HEK293 (cell line): ENCODE measurements around the gene ACAD9.
"Not testable (repeated sequence)": the region's sequence is repeated elsewhere in the genome, so short reads cannot be mapped to it uniquely, and the experiment has no call there.

Experiments used
- CTCF ChIA-PET: fragments of 350-600 bp; formaldehyde crosslinking; extraction: SDS; loops from one replicate; lab custom pipeline; 2021; ENCODE audit warnings: antibody characterized with exemption; lab: Yijun Ruan, JAX
- POLR2A ChIA-PET: fragments of 300-600 bp; formaldehyde crosslinking; extraction: SDS; loops from one replicate; lab custom pipeline; 2020; ENCODE audit warnings: antibody characterized with exemption, inconsistent platforms; lab: Yijun Ruan, JAX
- H3K27ac ChIP-seq: fragments of 200-500 bp; sonication (Bioruptor generic); 2 replicates; pipeline ENCODE4 v1.5.1; 2014; ENCODE audit warnings: low read depth, low read length, control low read depth, inconsistent platforms; ENCODE audit errors: extremely low read depth
- H3K36me3 ChIP-seq, 2 experiments: fragments of 200-500 bp in 1 of 2; sonication (Bioruptor generic) in 1 of 2; 1 replicate in 1 of 2; 2 replicates in 1 of 2; pipeline ENCODE4 v1.5.1; 2014 to 2017; ENCODE audit warnings: inconsistent platforms in 2 of 2, low read length in 2 of 2; ENCODE audit not compliant: control insufficient read depth in 2 of 2, insufficient read depth in 1 of 2
- H3K4me1 ChIP-seq: fragments of 200-500 bp; sonication (Bioruptor generic); 2 replicates; pipeline ENCODE4 v1.5.1; 2014; ENCODE audit warnings: mild to moderate bottlenecking, low read length, inconsistent platforms; ENCODE audit not compliant: control insufficient read depth, insufficient read depth
- H3K4me3 ChIP-seq: 2 replicates; pipeline ENCODE4 v1.5.1; 2011; ENCODE audit warnings: low read depth, mild to moderate bottlenecking, control low read depth, low read length, moderate library complexity
- H3K9me3 ChIP-seq: fragments of 200-500 bp; sonication (Bioruptor generic); 2 replicates; pipeline ENCODE4 v1.5.1; 2014; ENCODE audit warnings: low read depth, low read length, inconsistent platforms; ENCODE audit not compliant: control insufficient read depth, insufficient read depth
- BCL11B ChIP-seq: fragments of 450-650 bp; formaldehyde crosslinking; IDR thresholded peaks from 2 replicates; pipeline ENCODE4 v1.5.1; 2016; ENCODE audit warnings: low read depth, missing biosample characterization, missing genetic modification characterization
- GLIS1 ChIP-seq: fragments of 450-650 bp; formaldehyde crosslinking; IDR thresholded peaks from 2 replicates; pipeline ENCODE4 v1.5.1; 2016; ENCODE audit warnings: missing biosample characterization, missing genetic modification characterization
- IKZF3 ChIP-seq: fragments of 450-650 bp; IDR thresholded peaks from 2 replicates; pipeline ENCODE4 v1.5.0; 2018; ENCODE audit warnings: missing biosample characterization, mild to moderate bottlenecking, missing genetic modification characterization, moderate library complexity
- KLF1 ChIP-seq: fragments of 450-650 bp; formaldehyde crosslinking; IDR thresholded peaks from 2 replicates; pipeline ENCODE4 v1.5.1; 2016; ENCODE audit warnings: missing biosample characterization, missing genetic modification characterization
- MEIS1 ChIP-seq: sonication (generic); formaldehyde crosslinking; IDR thresholded peaks from 2 replicates; pipeline ENCODE4 v1.8.1; 2022; ENCODE audit warnings: missing genetic modification reagents, mild to moderate bottlenecking, borderline replicate concordance
- ZBTB1 ChIP-seq: fragments of 450-650 bp; formaldehyde crosslinking; IDR thresholded peaks from 2 replicates; pipeline ENCODE4 v1.5.1; 2016; ENCODE audit warnings: missing biosample characterization, missing genetic modification characterization
- ZIC2 ChIP-seq: fragments of 450-650 bp; formaldehyde crosslinking; IDR thresholded peaks from 2 replicates; pipeline ENCODE4 v1.5.1; 2016; ENCODE audit warnings: missing biosample characterization, missing genetic modification characterization
- ZNF274 ChIP-seq, 2 experiments: fragments of 200-500 bp in 1 of 2; fragments of 450-650 bp in 1 of 2; sonication (Bioruptor generic) in 1 of 2; formaldehyde crosslinking in 1 of 2; IDR thresholded peaks; 2 replicates each; pipeline versions ENCODE4 v1.5.1 to v1.6.1; 2014 to 2016; ENCODE audit warnings: borderline replicate concordance in 1 of 2, inconsistent platforms in 1 of 2, low read length in 1 of 2, missing biosample characterization in 1 of 2, missing genetic modification characterization in 1 of 2
- ZNF404 ChIP-seq: fragments of 450-650 bp; formaldehyde crosslinking; IDR thresholded peaks from 2 replicates; pipeline ENCODE4 v1.5.1; 2017; ENCODE audit warnings: missing biosample characterization, missing genetic modification characterization
- ZNF416 ChIP-seq: fragments of 450-650 bp; formaldehyde crosslinking; IDR thresholded peaks from 2 replicates; pipeline ENCODE4 v1.5.1; 2016; ENCODE audit warnings: missing biosample characterization, missing genetic modification characterization
- ZNF433 ChIP-seq: fragments of 450-650 bp; formaldehyde crosslinking; IDR thresholded peaks from 2 replicates; pipeline ENCODE4 v1.5.1; 2016; ENCODE audit warnings: missing biosample characterization, missing genetic modification characterization, low read depth
- ZNF501 ChIP-seq: fragments of 450-650 bp; formaldehyde crosslinking; IDR thresholded peaks from 2 replicates; pipeline ENCODE4 v1.5.1; 2016; ENCODE audit warnings: missing biosample characterization, missing genetic modification characterization
- ZNF510 ChIP-seq: fragments of 450-650 bp; formaldehyde crosslinking; IDR thresholded peaks from 2 replicates; pipeline ENCODE4 v1.5.1; 2018; ENCODE audit warnings: mild to moderate bottlenecking, missing genetic modification characterization, missing biosample characterization; ENCODE audit not compliant: insufficient replicate concordance
- ZNF585B ChIP-seq: fragments of 450-650 bp; formaldehyde crosslinking; IDR thresholded peaks from 2 replicates; pipeline ENCODE4 v1.5.1; 2016; ENCODE audit warnings: missing biosample characterization, missing genetic modification characterization
- ZNF596 ChIP-seq: fragments of 450-650 bp; IDR thresholded peaks from 2 replicates; pipeline ENCODE4 v1.5.0; 2018; ENCODE audit warnings: missing biosample characterization, mild to moderate bottlenecking, missing genetic modification characterization, moderate library complexity
- ZNF776 ChIP-seq: fragments of 450-650 bp; formaldehyde crosslinking; IDR thresholded peaks from 2 replicates; pipeline ENCODE4 v1.5.0; 2017; ENCODE audit warnings: missing biosample characterization, missing genetic modification characterization, borderline replicate concordance
- ZNF791 ChIP-seq: fragments of 450-650 bp; formaldehyde crosslinking; IDR thresholded peaks from 2 replicates; pipeline ENCODE4 v1.5.1; 2016; ENCODE audit warnings: missing biosample characterization, missing genetic modification characterization
- TF ChIP-seq, protein P1 (sequence below): fragments of 450-650 bp; formaldehyde crosslinking; IDR thresholded peaks from 2 replicates; pipeline ENCODE4 v1.5.1; 2016; ENCODE audit warnings: missing biosample characterization, missing genetic modification characterization
- TF ChIP-seq, protein P2 (sequence below): fragments of 450-650 bp; formaldehyde crosslinking; IDR thresholded peaks from 2 replicates; pipeline ENCODE4 v1.5.1; 2016; ENCODE audit warnings: missing biosample characterization, missing genetic modification characterization

Gene ACAD9

DNA sequence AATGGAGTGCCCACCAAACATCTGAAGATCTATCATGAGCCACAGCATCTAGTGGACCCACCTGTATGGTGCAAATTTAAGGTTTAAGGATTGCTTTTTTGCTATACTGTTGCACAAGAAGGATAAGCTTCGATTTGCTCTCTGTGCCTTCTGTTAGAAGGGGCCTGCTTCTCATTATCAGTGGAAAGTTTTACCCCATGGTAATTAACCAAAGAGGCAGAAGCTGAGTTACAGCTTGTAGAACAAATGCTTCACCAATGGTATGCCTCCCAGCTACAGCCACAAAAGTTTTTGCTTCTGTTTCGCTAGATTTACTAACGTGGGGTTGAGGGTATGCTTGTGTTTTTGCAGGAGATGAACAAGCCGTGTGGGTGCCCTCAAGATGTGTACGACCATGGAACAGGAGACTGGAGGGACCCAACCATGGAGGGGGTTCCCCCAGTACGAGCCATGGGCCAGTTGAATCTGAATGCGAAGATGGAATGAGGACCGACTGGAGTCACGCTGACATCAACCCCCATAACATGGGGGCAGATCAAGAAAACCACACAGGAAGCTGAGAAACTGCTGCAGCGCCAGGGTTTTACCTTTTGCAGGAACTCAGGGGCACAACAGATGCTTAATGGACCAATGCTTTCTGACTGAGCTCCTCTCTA, 43.5 kb downstream of the ACAD9 start:
- Histone ChIP-seq H3K4me3 (no peak overlapping the region), H3K36me3 (peaks cover 10 to 13% of the 10 kb centered on the region in 2 experiments; a peak in 2 of 3 replicates), H3K4me1 (no peaks in the 10 kb centered on the region), H3K27ac (no peak overlapping the region), H3K9me3 (no peaks in the 10 kb centered on the region)
- no peak for TF ChIP-seq ZNF585B (tag by site-specific recombination)
- no peak for TF ChIP-seq KLF1
- TF ChIP-seq ZIC2 (tag by site-specific recombination), result no peak
- no peak for TF ChIP-seq ZNF776 (tag by site-specific recombination)
- TF ChIP-seq IKZF3, result no peak
- no peak for TF ChIP-seq GLIS1
- TF ChIP-seq ZNF433 (tag by site-specific recombination), result no peak
- no peak for TF ChIP-seq BCL11B (tag by site-specific recombination)
- no peak for TF ChIP-seq ZNF791 (tag by site-specific recombination)
- CTCF ChIA-PET, result interaction anchor here (0.6 kb wide), 1 partner anchor 211 kb away, joined by 5 read pairs; no protein-coding TSS in a partner anchor
- POLR2A ChIA-PET, result no interaction called here

DNA sequence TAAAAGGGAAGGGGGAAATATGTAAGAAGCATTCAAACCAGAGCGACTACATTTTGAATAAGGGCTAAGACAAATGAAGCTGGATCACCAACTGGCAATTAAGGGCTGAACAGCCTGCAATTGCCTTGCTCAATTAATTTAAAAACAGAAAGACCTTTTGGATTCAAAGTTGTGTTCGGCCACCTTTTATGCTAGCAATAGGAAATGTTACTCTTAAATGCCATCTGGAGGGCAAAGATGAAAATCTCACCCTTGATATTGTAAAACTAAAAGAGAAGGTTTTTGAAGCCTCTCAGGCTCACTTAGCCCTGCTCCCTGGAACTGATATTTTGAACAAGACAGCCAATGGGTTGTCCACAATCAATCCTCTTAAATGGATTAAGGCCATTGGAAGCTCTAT, 44.2 kb downstream of the ACAD9 start:
- ChIA-PET CTCF (interaction anchor here (0.5 kb wide), 1 partner anchor 25 kb away, joined by 3 read pairs; no protein-coding TSS in a partner anchor), POLR2A (no interaction called here)
- no peaks in the 10 kb centered on the region for H3K9me3 ChIP-seq
- H3K27ac ChIP-seq, result no peak overlapping the region
- no peak overlapping the region for H3K4me3 ChIP-seq
- no peaks in the 10 kb centered on the region for H3K4me1 ChIP-seq
- H3K36me3 ChIP-seq, result peaks cover 4 to 9% of the 10 kb centered on the region in 2 experiments; a peak in 2 of 3 replicates
- TF ChIP-seq, protein P1, sequence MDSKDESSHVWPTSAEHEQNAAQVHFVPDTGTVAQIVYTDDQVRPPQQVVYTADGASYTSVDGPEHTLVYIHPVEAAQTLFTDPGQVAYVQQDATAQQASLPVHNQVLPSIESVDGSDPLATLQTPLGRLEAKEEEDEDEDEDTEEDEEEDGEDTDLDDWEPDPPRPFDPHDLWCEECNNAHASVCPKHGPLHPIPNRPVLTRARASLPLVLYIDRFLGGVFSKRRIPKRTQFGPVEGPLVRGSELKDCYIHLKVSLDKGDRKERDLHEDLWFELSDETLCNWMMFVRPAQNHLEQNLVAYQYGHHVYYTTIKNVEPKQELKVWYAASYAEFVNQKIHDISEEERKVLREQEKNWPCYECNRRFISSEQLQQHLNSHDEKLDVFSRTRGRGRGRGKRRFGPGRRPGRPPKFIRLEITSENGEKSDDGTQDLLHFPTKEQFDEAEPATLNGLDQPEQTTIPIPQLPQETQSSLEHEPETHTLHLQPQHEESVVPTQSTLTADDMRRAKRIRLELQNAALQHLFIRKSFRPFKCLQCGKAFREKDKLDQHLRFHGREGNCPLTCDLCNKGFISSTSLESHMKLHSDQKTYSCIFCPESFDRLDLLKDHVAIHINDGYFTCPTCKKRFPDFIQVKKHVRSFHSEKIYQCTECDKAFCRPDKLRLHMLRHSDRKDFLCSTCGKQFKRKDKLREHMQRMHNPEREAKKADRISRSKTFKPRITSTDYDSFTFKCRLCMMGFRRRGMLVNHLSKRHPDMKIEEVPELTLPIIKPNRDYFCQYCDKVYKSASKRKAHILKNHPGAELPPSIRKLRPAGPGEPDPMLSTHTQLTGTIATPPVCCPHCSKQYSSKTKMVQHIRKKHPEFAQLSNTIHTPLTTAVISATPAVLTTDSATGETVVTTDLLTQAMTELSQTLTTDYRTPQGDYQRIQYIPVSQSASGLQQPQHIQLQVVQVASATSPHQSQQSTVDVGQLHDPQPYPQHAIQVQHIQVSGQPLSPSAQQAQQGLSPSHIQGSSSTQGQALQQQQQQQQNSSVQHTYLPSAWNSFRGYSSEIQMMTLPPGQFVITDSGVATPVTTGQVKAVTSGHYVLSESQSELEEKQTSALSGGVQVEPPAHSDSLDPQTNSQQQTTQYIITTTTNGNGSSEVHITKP (tag by site-specific recombination), result no peak
- TF ChIP-seq, protein P2, sequence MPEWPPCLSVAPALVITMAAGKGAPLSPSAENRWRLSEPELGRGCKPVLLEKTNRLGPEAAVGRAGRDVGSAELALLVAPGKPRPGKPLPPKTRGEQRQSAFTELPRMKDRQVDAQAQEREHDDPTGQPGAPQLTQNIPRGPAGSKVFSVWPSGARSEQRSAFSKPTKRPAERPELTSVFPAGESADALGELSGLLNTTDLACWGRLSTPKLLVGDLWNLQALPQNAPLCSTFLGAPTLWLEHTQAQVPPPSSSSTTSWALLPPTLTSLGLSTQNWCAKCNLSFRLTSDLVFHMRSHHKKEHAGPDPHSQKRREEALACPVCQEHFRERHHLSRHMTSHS (tag by site-specific recombination), result no peak
- TF ChIP-seq ZNF416 (tag by site-specific recombination) (no peak), ZNF501 (tag by site-specific recombination) (no peak), ZBTB1 (tag by site-specific recombination) (no peak), ZNF274 (IDR thresholded peaks at IDR 0.05; ENCODE audit: low read length) (no peak), ZNF274 (tag by site-specific recombination; IDR thresholded peaks at IDR 0.05; ENCODE audit: borderline replicate concordance) (no peak), ZNF510 (no peak), MEIS1 (CRISPR knock-in tag) (no peak), ZNF596 (tag by site-specific recombination) (no peak), ZNF404 (tag by site-specific recombination) (no peak)

DNA sequence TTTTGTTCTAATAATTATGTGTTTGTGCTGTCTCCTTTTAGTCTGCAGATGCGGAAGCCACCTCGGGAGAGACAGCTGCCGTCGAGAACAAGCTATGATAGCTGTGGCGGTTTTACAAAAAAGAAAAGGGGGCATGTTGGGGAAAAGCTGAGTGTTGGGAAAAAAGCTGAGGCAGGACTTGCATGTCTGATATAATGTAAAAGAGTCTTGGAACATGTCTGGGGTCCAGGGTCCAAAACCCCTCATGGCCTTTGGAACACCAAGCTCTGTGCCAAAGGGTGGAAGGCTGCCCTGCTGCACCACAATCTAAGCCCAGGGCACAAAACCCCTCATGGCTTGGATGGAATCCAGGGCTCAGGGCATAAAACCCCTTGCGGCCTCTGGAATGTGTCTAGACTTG, 44.6 kb downstream of the ACAD9 start:
- POLR2A ChIA-PET, H3K27ac ChIP-seq, H3K4me3 ChIP-seq, H3K9me3 ChIP-seq, H3K4me1 ChIP-seq, H3K36me3 ChIP-seq: not testable (repeated sequence)
- CTCF ChIA-PET, result interaction anchor here (0.5 kb wide), 1 partner anchor 26 kb away, joined by 3 read pairs; no protein-coding TSS in a partner anchor
